CD4-positive, alpha-beta T cell treated with Interferon alpha-2 for 1 hour (primary cell): ENCODE measurements around the gene TRRAP.

Source experiments
- DNase-seq, 2 donors: peaks; one replicate each; pipeline ENCODE4 v3.0.0-alpha.2; 2020 to 2022

TRRAP gene

GRCh38 chr7:98993024-98993897 is 114.9 kb downstream of the TRRAP start:
- DNase-seq, result no peak

GRCh38 chr7:98994046-98994944 is 116.0 kb downstream of the TRRAP start:
- DNase-seq, result no peak

GRCh38 chr7:98995111-98995510 is 116.8 kb downstream of the TRRAP start:
- DNase-seq, result no peak

GRCh38 chr7:98995523-98996149 is 117.3 kb downstream of the TRRAP start:
- DNase-seq, result no peak

DNA sequence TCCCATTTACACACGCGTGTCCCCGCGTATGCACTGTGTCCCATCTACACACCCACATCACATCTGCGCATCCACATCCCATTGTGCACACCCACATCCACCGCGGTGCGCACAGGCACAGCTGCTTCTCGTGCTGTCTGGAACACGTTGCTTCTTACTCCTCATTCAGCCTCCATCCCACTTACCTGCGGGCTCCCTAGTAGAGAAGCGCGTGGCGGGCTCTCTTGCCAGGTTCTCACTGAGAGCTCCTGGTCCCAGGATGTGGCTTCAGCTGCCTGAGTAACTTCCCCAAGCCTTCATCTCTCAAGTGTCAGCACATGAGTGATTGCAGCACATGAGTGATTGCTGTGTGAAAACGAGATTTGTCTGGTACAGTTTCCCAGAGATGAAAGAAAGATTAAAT is 117.8 kb downstream of the TRRAP start:
- DNase-seq, result no peak

GRCh38 chr7:98997846-98998245 is 119.5 kb downstream of the TRRAP start:
- DNase-seq, result no peak

- no peak for DNase-seq
Measured at GRCh38 chr7:98998821-98999725, 120.7 kb downstream of the TRRAP start.

DNA sequence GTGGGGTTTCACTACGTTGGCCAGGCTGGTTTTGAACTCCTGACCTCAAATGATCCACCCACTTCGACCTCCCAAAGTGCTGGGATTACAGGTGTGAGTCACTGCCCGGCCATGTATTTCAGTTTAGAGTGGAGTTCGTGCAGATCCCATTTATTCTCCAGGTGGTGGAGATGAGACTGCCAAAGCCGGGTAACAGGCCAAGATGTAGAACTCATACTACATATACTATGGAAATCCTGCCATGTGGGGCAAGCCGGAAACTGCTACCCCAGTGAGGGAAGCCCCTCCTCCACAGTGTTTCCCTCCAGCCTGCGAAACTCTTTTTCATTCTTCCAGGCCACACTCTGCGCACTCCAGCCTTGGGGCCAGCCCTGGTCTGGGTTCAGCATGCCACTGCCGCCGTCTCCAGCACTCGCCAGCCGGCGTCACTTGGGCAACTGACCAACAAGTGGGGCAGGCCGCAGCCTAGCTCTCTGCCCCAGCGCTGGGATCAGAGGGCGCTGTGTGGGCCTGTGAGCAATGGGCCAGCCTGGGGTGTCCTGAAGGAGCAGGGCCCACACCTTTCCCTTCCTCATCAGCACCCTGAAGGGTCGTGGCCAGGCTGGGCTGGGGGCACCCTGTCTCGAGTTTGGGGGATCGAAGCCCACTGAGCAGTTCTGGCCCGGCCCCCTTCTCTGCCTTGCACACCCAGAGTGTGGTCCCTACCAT is 122.0 kb downstream of the TRRAP start:
- DNase-seq, result no peak

GRCh38 chr7:99000904-99001465 is 122.7 kb downstream of the TRRAP start:
- DNase-seq, result no peak

GRCh38 chr7:99001482-99002147 is 123.3 kb downstream of the TRRAP start:
- DNase-seq, result no peak

DNA sequence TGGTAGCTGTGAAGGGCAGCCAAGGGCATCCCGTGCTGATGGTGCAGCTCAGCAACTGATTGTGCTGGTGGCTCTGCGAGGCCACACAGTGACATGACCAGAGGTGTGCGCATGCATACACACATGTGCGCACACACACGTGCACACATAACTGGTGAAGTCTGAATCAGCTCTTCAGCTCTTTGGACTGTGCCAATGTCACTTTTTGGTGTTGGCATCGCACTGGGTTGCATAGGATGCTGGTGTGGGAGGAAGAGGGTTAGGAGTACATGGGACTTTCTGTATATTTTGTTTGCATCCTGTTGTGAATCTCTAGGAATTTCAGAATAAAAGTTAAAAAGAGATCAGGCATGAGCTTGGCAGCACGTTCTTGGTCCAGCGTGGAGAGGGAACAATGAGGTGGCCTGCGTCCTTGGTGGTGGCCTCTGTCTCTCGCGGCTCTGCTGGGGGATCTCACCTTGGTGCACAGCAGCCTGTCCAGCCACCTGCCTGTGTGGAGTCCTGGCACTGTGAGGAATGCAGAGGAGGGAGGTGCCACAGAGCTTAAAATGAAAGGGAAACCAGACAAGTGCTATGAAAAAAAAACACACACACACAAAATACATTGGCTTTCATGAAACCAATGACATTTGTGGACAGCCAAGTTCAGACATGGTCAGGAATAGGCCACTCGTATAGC is 124.0 kb downstream of the TRRAP start:
- no peak for DNase-seq

DNA sequence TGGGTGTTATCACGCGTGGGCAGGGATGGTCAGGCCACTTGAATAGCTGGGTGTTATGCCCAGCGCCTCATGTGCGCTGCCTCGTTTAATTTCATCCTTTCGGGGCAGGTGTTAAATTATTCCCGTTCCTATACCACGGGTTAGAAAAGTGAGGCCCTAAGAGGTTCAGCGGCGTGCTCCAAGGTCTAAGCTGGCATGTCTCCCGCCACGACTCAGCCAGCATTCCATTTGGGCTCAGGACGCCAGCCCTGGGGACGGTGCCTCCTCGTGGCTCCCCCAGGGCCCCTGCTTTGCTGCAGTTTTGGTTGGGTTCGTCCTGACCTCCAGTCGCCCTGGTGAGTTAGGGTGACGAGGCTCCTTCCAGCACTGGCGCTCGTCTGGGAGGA is 124.5 kb downstream of the TRRAP start:
- DNase-seq, result no peak

- no peak for DNase-seq
Measured at GRCh38 chr7:99003419-99003818, 125.1 kb downstream of the TRRAP start.

- DNase-seq, result no peak
Measured at GRCh38 chr7:99004216-99004615, 125.9 kb downstream of the TRRAP start.

- DNase-seq, result no peak
Measured at GRCh38 chr7:99004781-99005500, 126.6 kb downstream of the TRRAP start.

DNA sequence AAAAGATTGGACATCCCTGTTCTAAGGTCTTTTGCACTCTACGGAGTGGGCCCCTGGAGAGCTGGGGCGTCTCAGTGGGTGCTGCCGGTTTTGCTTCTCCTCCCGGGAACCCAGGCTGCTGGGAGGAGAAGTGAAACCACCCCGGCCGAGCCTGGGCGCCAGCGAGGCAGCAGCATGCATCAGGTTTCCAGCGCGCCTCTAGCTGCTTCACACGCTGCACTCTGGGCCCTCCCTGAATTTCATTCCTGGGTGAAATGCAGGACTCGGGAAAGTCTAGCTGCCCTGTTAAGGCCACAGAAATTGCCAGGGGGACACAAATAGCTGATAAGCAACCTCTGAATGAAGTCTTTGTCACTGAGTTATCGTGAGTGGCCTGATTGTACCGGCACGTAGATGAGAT is 127.4 kb downstream of the TRRAP start:
- DNase-seq, result peak in 1 of 2 donors; percentile 6

GRCh38 chr7:99006739-99007424 is 128.6 kb downstream of the TRRAP start:
- no peak for DNase-seq

DNA sequence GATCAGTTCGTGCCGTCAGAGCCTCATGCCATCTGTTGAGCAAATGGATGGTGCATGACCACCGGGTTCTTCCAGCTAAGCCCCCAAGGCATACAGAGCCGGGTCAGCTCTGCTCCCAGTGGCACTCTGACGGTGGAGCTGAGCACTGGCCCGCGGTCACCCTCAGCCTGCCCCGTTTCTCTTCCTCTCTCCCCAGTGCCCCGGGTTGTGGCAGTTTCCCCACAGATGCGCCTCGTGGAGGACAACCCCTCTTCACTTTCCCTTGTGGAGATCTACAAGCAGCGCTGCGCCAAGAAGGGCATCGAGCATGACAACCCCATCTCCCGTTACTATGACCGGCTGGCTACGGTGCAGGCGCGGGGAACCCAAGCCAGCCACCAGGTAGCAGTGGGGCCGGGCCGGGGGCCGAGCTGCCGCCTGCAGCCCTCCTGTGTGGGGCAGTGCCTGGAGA is 129.9 kb downstream of the TRRAP start:
- DNase-seq, result no peak
